ENCODE results near the gene CERS6. TPM values are rescaled to one million over a fixed set of nuclear protein-coding genes. Genes with fewer than 3 reads are reported as not detected.

CERS6 gene
- polyA plus RNA-seq, 1 donor (not counting 4 experiments of a cell fraction or from before 2014, with no cell fraction given), result 19.5 TPM

DNA sequence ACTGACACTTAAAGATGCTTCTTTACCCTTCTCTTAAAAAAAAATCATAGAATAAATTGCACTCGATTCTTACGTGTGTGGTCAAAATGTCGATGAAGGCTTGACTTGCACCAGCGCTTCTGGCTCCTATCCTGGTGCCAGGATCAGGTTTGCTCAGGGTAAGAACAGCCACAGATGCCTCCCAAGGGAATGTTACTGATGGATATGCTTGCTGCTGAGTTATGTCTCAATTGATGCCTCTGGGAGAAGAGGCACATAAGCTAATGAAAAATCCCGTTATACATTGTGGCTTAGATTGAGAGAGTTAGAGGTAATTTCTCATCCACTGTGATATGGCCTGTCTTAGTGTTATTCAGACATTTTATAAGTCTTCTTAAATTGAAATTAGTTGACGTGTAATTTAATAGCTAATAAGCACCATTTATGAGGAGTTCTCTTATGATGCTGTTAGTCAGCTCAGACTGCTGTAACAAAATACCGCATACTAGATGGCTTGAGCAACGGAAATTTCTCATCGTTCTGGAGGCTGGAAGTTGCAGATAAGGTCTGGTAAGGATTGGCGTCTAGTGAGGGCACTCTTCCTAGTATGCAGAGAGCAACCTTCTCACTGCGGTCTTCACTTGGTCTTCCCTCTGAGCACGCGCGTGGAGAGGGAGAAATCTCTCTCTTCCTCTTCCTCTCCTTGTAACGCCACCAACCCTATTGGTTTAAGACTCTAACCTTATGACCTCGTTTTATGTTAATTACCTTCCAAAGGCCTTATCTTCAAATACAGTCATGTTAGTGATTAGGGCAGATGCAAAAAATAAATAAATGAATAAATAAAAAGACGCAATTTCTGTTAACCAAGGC lies 229.8 kb downstream of the CERS6 start:
- dilution Hi-C loops (cut with MboI; ENCODE audit: extremely low pct_ligation_motif_present, low sequenced_read_pairs), result no loop called here
- H3K9me3 ChIP-seq (ENCODE audit: control insufficient read depth, low read depth, low read length), result no peaks in the 10 kb centered on the region
- H2AFZ ChIP-seq (ENCODE audit: control insufficient read depth, low read length), result no peak overlapping the region
- no peak overlapping the region for H3K9ac ChIP-seq (ENCODE audit: control insufficient read depth, extremely low read depth, insufficient read depth, low read length)
- H3K9me1 ChIP-seq (ENCODE audit: control insufficient read depth, extremely low read depth, insufficient read depth, low read length), result no peaks in the 10 kb centered on the region
- H3K27ac ChIP-seq (ENCODE audit: control insufficient read depth, insufficient read depth, low read length), result no peak overlapping the region
- no peak for TF ChIP-seq EZH2 (IDR thresholded peaks at IDR 0.05; ENCODE audit: low read length)
- TF ChIP-seq, protein P1, sequence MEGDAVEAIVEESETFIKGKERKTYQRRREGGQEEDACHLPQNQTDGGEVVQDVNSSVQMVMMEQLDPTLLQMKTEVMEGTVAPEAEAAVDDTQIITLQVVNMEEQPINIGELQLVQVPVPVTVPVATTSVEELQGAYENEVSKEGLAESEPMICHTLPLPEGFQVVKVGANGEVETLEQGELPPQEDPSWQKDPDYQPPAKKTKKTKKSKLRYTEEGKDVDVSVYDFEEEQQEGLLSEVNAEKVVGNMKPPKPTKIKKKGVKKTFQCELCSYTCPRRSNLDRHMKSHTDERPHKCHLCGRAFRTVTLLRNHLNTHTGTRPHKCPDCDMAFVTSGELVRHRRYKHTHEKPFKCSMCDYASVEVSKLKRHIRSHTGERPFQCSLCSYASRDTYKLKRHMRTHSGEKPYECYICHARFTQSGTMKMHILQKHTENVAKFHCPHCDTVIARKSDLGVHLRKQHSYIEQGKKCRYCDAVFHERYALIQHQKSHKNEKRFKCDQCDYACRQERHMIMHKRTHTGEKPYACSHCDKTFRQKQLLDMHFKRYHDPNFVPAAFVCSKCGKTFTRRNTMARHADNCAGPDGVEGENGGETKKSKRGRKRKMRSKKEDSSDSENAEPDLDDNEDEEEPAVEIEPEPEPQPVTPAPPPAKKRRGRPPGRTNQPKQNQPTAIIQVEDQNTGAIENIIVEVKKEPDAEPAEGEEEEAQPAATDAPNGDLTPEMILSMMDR (optimal IDR thresholded peaks at IDR 0.05 in 1 of 3, IDR thresholded peaks at IDR 0.05 in 1 of 3, conservative IDR thresholded peaks at IDR 0.05 in 1 of 3; ENCODE audit: extremely low read depth in 1 of 3, insufficient read depth in 2 of 3, low read length in 3 of 3), result no peak
- FAIRE-seq, result no peak
- peaks cover 0 to 4% of the 10 kb centered on the region in 2 experiments for H3K36me3 ChIP-seq (ENCODE audit: control insufficient read depth in 2 of 2, extremely low read depth in 1 of 2, insufficient read depth in 2 of 2, low read length in 2 of 2)
- no peak overlapping the region for H3K4me3 ChIP-seq (ENCODE audit: control insufficient read depth in 2 of 3, extremely low read depth in 1 of 3, insufficient read depth in 2 of 3, low read depth in 1 of 3, low read length in 3 of 3)
- no peaks in the 10 kb centered on the region for H4K20me1 ChIP-seq (ENCODE audit: control insufficient read depth, extremely low read depth, insufficient read depth, low read length)
- no peak for DNase-seq (ENCODE audit: low read depth, low spot score)
- no peaks in the 10 kb centered on the region for H3K27me3 ChIP-seq (ENCODE audit: control insufficient read depth, extremely low read depth, insufficient read depth, low read length)
- H3K4me1 ChIP-seq (ENCODE audit: control insufficient read depth, extremely low read depth, insufficient read depth, low read length), result peaks cover 8% of the 10 kb centered on the region
- no peak overlapping the region for H3K4me2 ChIP-seq (ENCODE audit: control insufficient read depth, extremely low read depth, insufficient read depth, low read depth, low read length)
- H3K79me2 ChIP-seq (ENCODE audit: control insufficient read depth, insufficient read depth, low read length), result no peaks in the 10 kb centered on the region

DNA sequence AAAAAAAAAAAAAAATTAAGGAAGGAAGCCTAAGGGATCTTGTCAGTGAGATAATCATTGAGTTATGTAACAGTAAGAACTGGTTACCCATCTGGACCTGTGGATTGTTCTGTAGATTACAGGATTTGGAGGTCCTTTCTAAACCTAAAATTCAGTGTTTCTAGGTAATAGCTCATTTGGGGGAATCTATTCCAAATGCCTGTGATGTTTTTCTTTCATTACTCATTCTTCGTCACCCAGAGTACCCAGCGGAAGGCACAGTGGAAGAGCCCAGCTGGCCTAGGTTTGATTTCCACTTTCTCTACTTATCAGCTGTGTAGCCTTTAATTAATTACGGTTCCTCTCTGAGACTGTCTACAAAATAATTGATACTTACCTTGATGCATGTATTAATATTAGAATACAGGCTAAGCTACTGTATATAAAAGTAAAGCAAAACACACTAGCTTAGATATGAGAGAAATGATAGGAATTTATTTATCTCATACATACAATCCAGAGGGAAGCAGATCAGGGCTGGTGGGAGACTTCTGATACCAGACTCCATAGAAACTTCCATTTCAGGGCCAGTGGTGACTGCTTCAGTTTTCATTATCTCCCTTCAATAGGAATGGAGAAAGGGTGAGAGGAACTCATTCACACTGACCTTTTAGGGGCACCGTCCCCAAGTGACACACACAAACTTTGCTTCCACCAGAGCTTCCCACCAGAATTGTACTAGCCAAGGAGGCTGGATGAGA lies 230.6 kb downstream of the CERS6 start:
- no peaks in the 10 kb centered on the region for H3K27me3 ChIP-seq (ENCODE audit: control insufficient read depth, extremely low read depth, insufficient read depth, low read length)
- TF ChIP-seq, protein P1 (optimal IDR thresholded peaks at IDR 0.05 in 1 of 3, IDR thresholded peaks at IDR 0.05 in 1 of 3, conservative IDR thresholded peaks at IDR 0.05 in 1 of 3; ENCODE audit: extremely low read depth in 1 of 3, insufficient read depth in 2 of 3, low read length in 3 of 3), result no peak
- no peak for TF ChIP-seq EZH2 (IDR thresholded peaks at IDR 0.05; ENCODE audit: low read length)
- H3K4me3 ChIP-seq (ENCODE audit: control insufficient read depth in 2 of 3, extremely low read depth in 1 of 3, insufficient read depth in 2 of 3, low read depth in 1 of 3, low read length in 3 of 3), result no peak overlapping the region
- DNase-seq (ENCODE audit: low read depth, low spot score) (no peak), FAIRE-seq (no peak)
- H3K9ac ChIP-seq (ENCODE audit: control insufficient read depth, extremely low read depth, insufficient read depth, low read length), result no peak overlapping the region
- H3K9me1 ChIP-seq (ENCODE audit: control insufficient read depth, extremely low read depth, insufficient read depth, low read length), result no peaks in the 10 kb centered on the region
- no peaks in the 10 kb centered on the region for H3K9me3 ChIP-seq (ENCODE audit: control insufficient read depth, low read depth, low read length)
- H3K36me3 ChIP-seq (ENCODE audit: control insufficient read depth in 2 of 2, extremely low read depth in 1 of 2, insufficient read depth in 2 of 2, low read length in 2 of 2), result peaks cover 3 to 4% of the 10 kb centered on the region in 2 experiments
- H4K20me1 ChIP-seq (ENCODE audit: control insufficient read depth, extremely low read depth, insufficient read depth, low read length), result no peaks in the 10 kb centered on the region
- H3K27ac ChIP-seq (ENCODE audit: control insufficient read depth, insufficient read depth, low read length), result no peak overlapping the region
- dilution Hi-C loops (cut with MboI; ENCODE audit: extremely low pct_ligation_motif_present, low sequenced_read_pairs), result no loop called here
- H3K79me2 ChIP-seq (ENCODE audit: control insufficient read depth, insufficient read depth, low read length), result no peaks in the 10 kb centered on the region
- H3K4me2 ChIP-seq (ENCODE audit: control insufficient read depth, extremely low read depth, insufficient read depth, low read depth, low read length), result no peak overlapping the region
- H3K4me1 ChIP-seq (ENCODE audit: control insufficient read depth, extremely low read depth, insufficient read depth, low read length), result peaks cover 8% of the 10 kb centered on the region
- no peak overlapping the region for H2AFZ ChIP-seq (ENCODE audit: control insufficient read depth, low read length)
